Activated effector memory CD4-positive, alpha-beta T cell treated with anti-CD3 and anti-CD28 coated beads, Interleukin-2, amount 50 U/mL, for 16 hours (primary cell): ENCODE data around the gene POLR2H.
A peak's percentile ranks its signal among the peaks of the same experiment; 100 is the strongest.

Source experiments
- DNase-seq: peaks from one replicate; pipeline ENCODE4 v3.0.0-alpha.2; 2020

The POLR2H gene

GRCh38 chr3:184353546-184353941 is 8.0 kb upstream of the POLR2H start:
- no peak for DNase-seq

- DNase-seq: peak; percentile 87
Measured at GRCh38 chr3:184354121-184354728, 7.3 kb upstream of the POLR2H start.

- DNase-seq: no peak
Measured at GRCh38 chr3:184354754-184355153, 6.8 kb upstream of the POLR2H start.

- no peak for DNase-seq
Measured at GRCh38 chr3:184355261-184356040, 6.1 kb upstream of the POLR2H start.

- DNase-seq: no peak
Measured at GRCh38 chr3:184357248-184358123, 4.0 kb upstream of the POLR2H start.

GRCh38 chr3:184358124-184358767 is 3.3 kb upstream of the POLR2H start:
- no peak for DNase-seq

- no peak for DNase-seq
Measured at GRCh38 chr3:184358921-184359350, 2.6 kb upstream of the POLR2H start.

GRCh38 chr3:184359610-184360009 is 1.9 kb upstream of the POLR2H start:
- DNase-seq: no peak

GRCh38 chr3:184360070-184360928 is 1.2 kb upstream of the POLR2H start:
- no peak for DNase-seq

GRCh38 chr3:184360929-184361531 is 480 bp upstream of the POLR2H start:
- no peak for DNase-seq

- DNase-seq: peak; percentile 78
Measured at GRCh38 chr3:184361932-184362667, 590 bp downstream of the POLR2H start.

GRCh38 chr3:184362668-184363546 is 1.4 kb downstream of the POLR2H start:
- DNase-seq: peak; percentile 98

GRCh38 chr3:184366619-184367289 is 5.2 kb downstream of the POLR2H start:
- DNase-seq: no peak

- DNase-seq: no peak
Measured at GRCh38 chr3:184368116-184368515, 6.6 kb downstream of the POLR2H start.

GRCh38 chr3:184368586-184369183 is 7.2 kb downstream of the POLR2H start:
- DNase-seq: no peak

- DNase-seq: peak; percentile 83
Measured at GRCh38 chr3:184371570-184372018, 10.1 kb downstream of the POLR2H start.

GRCh38 chr3:184372296-184372821 is 10.8 kb downstream of the POLR2H start:
- no peak for DNase-seq

- no peak for DNase-seq
Measured at GRCh38 chr3:184372911-184373310, 11.4 kb downstream of the POLR2H start.
